A673 (cell line): Measurements from ENCODE around the gene TAS1R2.

Experiments used
- CTCF ChIP-seq: fragments of 300-800, 200-600 bp; sonication (generic); conservative IDR thresholded peaks from 2 replicates; pipeline ENCODE4 v1.5.1; 2017; ENCODE audit warnings: low read depth, mild to moderate bottlenecking, antibody characterized with exemption, low read length, moderate library complexity, mixed read lengths
- EZH2 ChIP-seq: fragments of 200-600 bp; sonication (generic); IDR thresholded peaks from 2 replicates; pipeline ENCODE4 v1.6.1; 2017; ENCODE audit warnings: borderline replicate concordance, low read depth, mild to moderate bottlenecking, mixed read lengths, antibody characterized with exemption, low read length; ENCODE audit not compliant: poor library complexity, severe bottlenecking

- no peak for TF ChIP-seq CTCF
- no peak for TF ChIP-seq EZH2
These were observed 21.7 kb upstream of the TAS1R2 start for GRCh38 chr1:18881164-18881563.
